Muscle layer of colon (tissue), 2 donors: ENCODE data around the gene DNMBP.
A peak's percentile ranks its signal among the peaks of the same experiment; 100 is the strongest.
"Not testable (repeated sequence)": the region's sequence is repeated elsewhere in the genome, so short reads cannot be mapped to it uniquely, and the experiment has no call there.

ENCODE experiments used
- H3K27ac ChIP-seq: one replicate; pipeline ENCODE4 v1.7.0; 2013; ENCODE audit warnings: low read depth, mild to moderate bottlenecking, low read length, moderate library complexity
- H3K27me3 ChIP-seq, 2 donors: one replicate each; pipeline ENCODE4 v1.7.0; 2013; ENCODE audit warnings: low read length in 2 of 2, mild to moderate bottlenecking in 2 of 2; ENCODE audit not compliant: insufficient read depth in 2 of 2, control insufficient read depth in 1 of 2
- H3K36me3 ChIP-seq: one replicate; pipeline ENCODE4 v1.7.0; 2013; ENCODE audit warnings: mild to moderate bottlenecking, low read length; ENCODE audit not compliant: insufficient read depth
- H3K4me1 ChIP-seq: one replicate; pipeline ENCODE4 v1.7.0; 2013; ENCODE audit warnings: mild to moderate bottlenecking, low read length; ENCODE audit not compliant: insufficient read depth
- H3K4me3 ChIP-seq, 2 donors: one replicate each; pipeline ENCODE4 v1.7.0; 2013; ENCODE audit warnings: low read length in 2 of 2, low read depth in 1 of 2, mild to moderate bottlenecking in 1 of 2, moderate library complexity in 1 of 2
- H3K9ac ChIP-seq: one replicate; pipeline ENCODE4 v1.7.0; 2013; ENCODE audit warnings: low read length
- H3K9me3 ChIP-seq: one replicate; pipeline ENCODE4 v1.7.0; 2013; ENCODE audit warnings: mild to moderate bottlenecking, low read length
- donor health status: abdominal sarcoma.
- donor health status: Adenocarcinoma of cecum.

DNMBP gene

GRCh38 chr10:99917963-99918825 is 91.6 kb downstream of the DNMBP start:
- Histone ChIP-seq H3K27me3 (no peaks in the 10 kb centered on the region), H3K27ac (peak overlapping the region; percentile 41), H3K4me3 (peak overlapping the region in 1 of 2 donors; percentile 6), H3K9me3 (no peaks in the 10 kb centered on the region), H3K36me3 (no peaks in the 10 kb centered on the region), H3K4me1 (no peaks in the 10 kb centered on the region), H3K9ac (no peak overlapping the region)

- no peak overlapping the region for H3K27ac ChIP-seq
- no peaks in the 10 kb centered on the region for H3K9me3 ChIP-seq
- no peak overlapping the region for H3K9ac ChIP-seq
- no peak overlapping the region for H3K4me3 ChIP-seq
- no peaks in the 10 kb centered on the region for H3K4me1 ChIP-seq
- H3K27me3 ChIP-seq: no peaks in the 10 kb centered on the region
- H3K36me3 ChIP-seq: no peaks in the 10 kb centered on the region
These were observed 93.0 kb downstream of the DNMBP start for GRCh38 chr10:99916776-99917175.

- Histone ChIP-seq H3K9me3 (no peaks in the 10 kb centered on the region), H3K36me3 (no peaks in the 10 kb centered on the region), H3K27me3 (no peaks in the 10 kb centered on the region), H3K4me1 (peaks cover under 1% of the 10 kb centered on the region), H3K4me3 (no peak overlapping the region), H3K27ac (no peak overlapping the region), H3K9ac (no peak overlapping the region)
These were observed 94.3 kb downstream of the DNMBP start for GRCh38 chr10:99915414-99915813.

GRCh38 chr10:99914236-99914635 is 95.5 kb downstream of the DNMBP start:
- Histone ChIP-seq H3K9ac (no peak overlapping the region), H3K36me3 (peaks cover 1% of the 10 kb centered on the region), H3K27me3 (no peaks in the 10 kb centered on the region), H3K4me3 (no peak overlapping the region), H3K9me3 (no peaks in the 10 kb centered on the region), H3K27ac (no peak overlapping the region), H3K4me1 (peaks cover 9% of the 10 kb centered on the region)

- Histone ChIP-seq H3K9me3 (no peaks in the 10 kb centered on the region), H3K4me3 (no peak overlapping the region), H3K4me1 (peaks cover 9% of the 10 kb centered on the region), H3K27me3 (no peaks in the 10 kb centered on the region), H3K36me3 (peaks cover 5% of the 10 kb centered on the region), H3K9ac (no peak overlapping the region), H3K27ac (no peak overlapping the region)
These were observed 95.9 kb downstream of the DNMBP start for GRCh38 chr10:99913831-99914235.

- Histone ChIP-seq H3K36me3 (peaks cover 16% of the 10 kb centered on the region), H3K9ac (no peak overlapping the region), H3K9me3 (no peaks in the 10 kb centered on the region), H3K27me3 (no peaks in the 10 kb centered on the region), H3K4me1 (peaks cover 9% of the 10 kb centered on the region), H3K4me3 (no peak overlapping the region), H3K27ac (no peak overlapping the region)
These were observed 97.7 kb downstream of the DNMBP start for GRCh38 chr10:99912041-99912440.

- Histone ChIP-seq H3K27me3 (no peaks in the 10 kb centered on the region), H3K36me3 (peaks cover 36% of the 10 kb centered on the region), H3K4me1 (peaks cover 14% of the 10 kb centered on the region), H3K27ac (no peak overlapping the region), H3K9ac (no peak overlapping the region), H3K4me3 (no peak overlapping the region), H3K9me3 (no peaks in the 10 kb centered on the region)
These were observed 101.2 kb downstream of the DNMBP start for GRCh38 chr10:99908512-99908911.

- no peak overlapping the region for H3K27ac ChIP-seq
- no peak overlapping the region for H3K9ac ChIP-seq
- peaks cover 36% of the 10 kb centered on the region for H3K36me3 ChIP-seq
- H3K27me3 ChIP-seq: no peaks in the 10 kb centered on the region
- no peaks in the 10 kb centered on the region for H3K9me3 ChIP-seq
- peaks cover 14% of the 10 kb centered on the region for H3K4me1 ChIP-seq
- H3K4me3 ChIP-seq: no peak overlapping the region
These were observed 103.3 kb downstream of the DNMBP start for GRCh38 chr10:99906470-99906869.

- peaks cover 14% of the 10 kb centered on the region for H3K4me1 ChIP-seq
- no peaks in the 10 kb centered on the region for H3K9me3 ChIP-seq
- H3K27me3 ChIP-seq: no peaks in the 10 kb centered on the region
- no peak overlapping the region for H3K4me3 ChIP-seq
- peaks cover 36% of the 10 kb centered on the region for H3K36me3 ChIP-seq
- no peak overlapping the region for H3K27ac ChIP-seq
- no peak overlapping the region for H3K9ac ChIP-seq
These were observed 103.8 kb downstream of the DNMBP start for GRCh38 chr10:99905971-99906370.

- Histone ChIP-seq H3K27ac (no peak overlapping the region), H3K4me3 (no peak overlapping the region), H3K27me3 (no peaks in the 10 kb centered on the region), H3K36me3 (peaks cover 53% of the 10 kb centered on the region), H3K9me3 (no peaks in the 10 kb centered on the region), H3K4me1 (no peaks in the 10 kb centered on the region), H3K9ac (no peak overlapping the region)
These were observed 113.9 kb downstream of the DNMBP start for GRCh38 chr10:99895867-99896266.

- not testable (repeated sequence) for H3K4me3 ChIP-seq, H3K27me3 ChIP-seq, H3K9ac ChIP-seq, H3K4me1 ChIP-seq, H3K9me3 ChIP-seq, H3K27ac ChIP-seq
- peaks cover 53% of the 10 kb centered on the region for H3K36me3 ChIP-seq
These were observed 114.7 kb downstream of the DNMBP start for GRCh38 chr10:99895066-99895465.

- no peaks in the 10 kb centered on the region for H3K9me3 ChIP-seq
These were observed 115.1 kb downstream of the DNMBP start for GRCh38 chr10:99894613-99895012.

More at GRCh38 chr10:99894613-99895012, 115.1 kb downstream of the DNMBP start:
- no peak overlapping the region for H3K9ac ChIP-seq
- H3K27ac ChIP-seq: no peak overlapping the region
- H3K36me3 ChIP-seq: peaks cover 53% of the 10 kb centered on the region
- no peaks in the 10 kb centered on the region for H3K4me1 ChIP-seq
- H3K4me3 ChIP-seq: no peak overlapping the region
- H3K27me3 ChIP-seq: no peaks in the 10 kb centered on the region
